Small intestine (tissue), 7 donors: ENCODE data around the gene PRKCE. TPM values are rescaled to one million over a fixed set of nuclear protein-coding genes. Genes with fewer than 3 reads are reported as not detected.

ENCODE experiments used
- DNase-seq, 2 donors: peaks; one replicate each; pipeline versions ENCODE4 v3.0.0 to v3.0.0-alpha.2; 2013
- FAIRE-seq: peaks from 2 replicates; lab custom pipeline; 2012; peaks lifted over from hg19 to GRCh38; lab: Jason Lieb, UNC
- H3K27ac ChIP-seq, 3 donors: one replicate each; pipeline ENCODE4 v1.5.1; 2013; ENCODE audit warnings: low read length in 2 of 3, mild to moderate bottlenecking in 2 of 3, control low read depth in 1 of 3, inconsistent platforms in 1 of 3, low read depth in 1 of 3, moderate library complexity in 1 of 3
- H3K27me3 ChIP-seq, 3 donors: one replicate each; pipeline ENCODE4 v1.6.1; 2013; ENCODE audit warnings: low read length in 3 of 3, inconsistent platforms in 1 of 3; ENCODE audit not compliant: control insufficient read depth in 3 of 3, insufficient read depth in 3 of 3
- H3K36me3 ChIP-seq, 3 donors: one replicate each; pipeline ENCODE4 v1.6.1; 2013; ENCODE audit warnings: low read length in 3 of 3, inconsistent platforms in 1 of 3, low read depth in 1 of 3, mild to moderate bottlenecking in 1 of 3, moderate library complexity in 1 of 3; ENCODE audit not compliant: control insufficient read depth in 3 of 3, insufficient read depth in 2 of 3
- H3K4me1 ChIP-seq, 3 donors: one replicate each; pipeline ENCODE4 v1.6.1; 2013; ENCODE audit warnings: low read length in 2 of 3, inconsistent platforms in 1 of 3, low read depth in 1 of 3, mild to moderate bottlenecking in 1 of 3, moderate library complexity in 1 of 3; ENCODE audit not compliant: control insufficient read depth in 3 of 3, insufficient read depth in 2 of 3
- H3K4me3 ChIP-seq, 3 donors: one replicate each; pipeline ENCODE4 v1.5.1; 2013; ENCODE audit warnings: low read length in 3 of 3, control low read depth in 1 of 3, inconsistent platforms in 1 of 3, low read depth in 1 of 3, mild to moderate bottlenecking in 1 of 3, moderate library complexity in 1 of 3
- H3K9me3 ChIP-seq, 2 donors: one replicate each; pipeline ENCODE4 v1.6.1; 2013; ENCODE audit warnings: low read depth in 1 of 2, low read length in 1 of 2; ENCODE audit not compliant: control insufficient read depth in 2 of 2, insufficient read depth in 1 of 2
- WGBS, 3 donors: extraction: QIAGEN DNeasy Blood & Tissue Kit; methylation state at CpG; one replicate each; pipeline ENCODE4 v1.1.7; 2013; 5-methylcytosine and 5-hydroxymethylcytosine counted together
- polyA plus RNA-seq, 4 donors: library from polyadenylated mRNA; stranded (reverse) in 3 of 4; unstranded in 1 of 4; fragments of 200-250 nt in 3 of 4; fragments of 120-200 nt in 1 of 4; gene quantifications; one replicate each; pipeline versions ENCODE4 v1.2.1 to v1.2.3, GENCODE V29; 2013
- donor health status: healthy with polysubstance abuse.
- donor health status: control.
- donor health status: control.
- donor health status: Bipolar disorder and iron deficiency.
- donor health status: healthy.

PRKCE gene
- polyA plus RNA-seq, 4 donors = 2.2 to 7.1 (median 5.4) TPM

DNA sequence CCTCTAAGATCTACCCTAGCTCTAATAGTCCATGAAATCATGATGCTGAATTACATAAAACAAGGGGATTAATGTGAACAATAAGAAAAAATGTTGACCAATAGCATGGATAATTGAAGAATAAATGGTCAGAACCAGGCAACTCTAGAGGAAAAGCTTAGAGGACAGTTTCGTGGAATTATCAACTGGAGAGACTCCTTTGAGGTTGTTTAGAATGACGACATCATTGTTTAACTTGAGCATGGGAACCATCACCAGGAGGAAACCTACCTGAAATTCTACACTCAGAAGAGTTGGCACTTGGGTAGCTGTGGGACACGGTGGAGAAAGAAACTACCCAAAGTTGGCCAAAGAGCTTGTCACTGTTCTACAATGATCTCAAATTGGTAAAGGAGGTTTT lies 466.5 kb downstream of the PRKCE start:
- no peak for FAIRE-seq
- no peak overlapping the region for H3K4me3 ChIP-seq
- no peaks in the 10 kb centered on the region for H3K9me3 ChIP-seq
- no peaks in the 10 kb centered on the region for H3K27me3 ChIP-seq
- DNase-seq = no peak
- WGBS, 3 donors = 89 to 94% (median 94%) methylated on average over 3 of the region's 3 CpGs
- H3K4me1 ChIP-seq = peaks cover 3 to 26% (median 10%) of the 10 kb centered on the region in 3 donors
- no peak overlapping the region for H3K27ac ChIP-seq
- peaks cover 0 to 5% (median 0%) of the 10 kb centered on the region in 3 donors for H3K36me3 ChIP-seq

DNA sequence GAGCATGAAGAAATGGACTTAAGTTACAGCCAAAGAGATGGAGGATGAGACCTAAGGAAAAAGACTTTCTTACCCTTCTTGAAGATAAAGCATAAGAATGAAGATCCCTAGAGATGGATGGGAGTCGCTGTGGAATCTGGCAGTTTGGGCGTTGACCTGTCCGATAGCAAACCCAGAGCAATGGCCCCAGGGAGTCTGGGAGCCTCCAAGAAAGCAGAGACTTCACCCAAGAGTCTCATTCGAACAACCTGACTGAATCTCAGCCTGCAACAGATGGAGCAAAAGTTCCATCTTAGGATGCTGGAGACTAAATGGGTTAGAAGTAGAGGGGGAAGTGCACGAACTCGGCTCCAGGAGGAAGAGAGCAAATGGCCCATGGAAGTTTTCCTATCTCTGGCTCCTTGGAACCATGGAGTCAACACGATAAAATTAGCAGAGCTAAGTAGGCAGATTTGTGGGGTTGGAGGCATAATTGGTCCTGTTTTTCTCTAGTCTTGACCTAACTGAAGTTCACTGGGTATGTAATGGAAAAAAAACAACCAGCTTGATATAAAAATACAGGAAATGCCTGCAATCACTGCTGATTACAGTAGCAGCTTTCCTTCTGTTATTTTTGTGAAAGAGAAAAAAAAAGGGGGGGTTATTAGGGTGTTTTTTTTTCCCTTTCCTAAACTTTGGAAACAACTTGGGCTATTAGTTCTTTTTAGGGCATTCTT lies 467.3 kb downstream of the PRKCE start:
- no peaks in the 10 kb centered on the region for H3K9me3 ChIP-seq
- peaks cover 0 to 2% (median 0%) of the 10 kb centered on the region in 3 donors for H3K36me3 ChIP-seq
- peak overlapping the region in 2 of 3 donors; percentile 20 to 68 for H3K27ac ChIP-seq
- H3K4me3 ChIP-seq = no peak overlapping the region
- 75 to 92% (median 82%) methylated on average over 7 of the region's 7 CpGs for WGBS, 3 donors
- DNase-seq (no peak), FAIRE-seq (no peak)
- H3K4me1 ChIP-seq = peaks cover 3 to 32% (median 10%) of the 10 kb centered on the region in 3 donors
- no peaks in the 10 kb centered on the region for H3K27me3 ChIP-seq

DNA sequence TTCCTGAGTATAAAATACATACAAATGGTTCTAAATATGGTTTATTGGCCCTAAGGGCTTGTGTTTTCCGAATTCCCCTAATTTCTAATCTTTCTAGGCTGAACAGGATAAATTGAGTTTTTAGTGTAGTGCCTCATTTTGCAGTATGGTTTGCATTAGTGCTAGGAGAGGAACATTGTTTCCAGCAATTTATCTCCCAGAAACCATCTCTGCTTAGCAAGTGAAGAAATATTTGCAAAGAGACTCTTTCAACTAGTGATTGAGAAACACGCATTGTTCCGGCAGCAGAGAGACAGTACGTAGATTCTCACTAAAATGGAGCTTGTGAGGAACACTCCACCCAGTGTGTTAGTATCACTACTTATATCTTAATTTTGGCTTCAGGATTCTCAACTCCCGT lies 468.0 kb downstream of the PRKCE start:
- no peaks in the 10 kb centered on the region for H3K27me3 ChIP-seq
- H3K9me3 ChIP-seq = no peaks in the 10 kb centered on the region
- no peak for DNase-seq
- H3K27ac ChIP-seq = peak overlapping the region in 1 of 3 donors; percentile 23
- 72 to 94% (median 86%) methylated on average over 5 of the region's 5 CpGs for WGBS, 3 donors
- peaks cover 0 to 2% (median 0%) of the 10 kb centered on the region in 3 donors for H3K36me3 ChIP-seq
- peaks cover 3 to 32% (median 10%) of the 10 kb centered on the region in 3 donors for H3K4me1 ChIP-seq
- FAIRE-seq = no peak
- no peak overlapping the region for H3K4me3 ChIP-seq

DNA sequence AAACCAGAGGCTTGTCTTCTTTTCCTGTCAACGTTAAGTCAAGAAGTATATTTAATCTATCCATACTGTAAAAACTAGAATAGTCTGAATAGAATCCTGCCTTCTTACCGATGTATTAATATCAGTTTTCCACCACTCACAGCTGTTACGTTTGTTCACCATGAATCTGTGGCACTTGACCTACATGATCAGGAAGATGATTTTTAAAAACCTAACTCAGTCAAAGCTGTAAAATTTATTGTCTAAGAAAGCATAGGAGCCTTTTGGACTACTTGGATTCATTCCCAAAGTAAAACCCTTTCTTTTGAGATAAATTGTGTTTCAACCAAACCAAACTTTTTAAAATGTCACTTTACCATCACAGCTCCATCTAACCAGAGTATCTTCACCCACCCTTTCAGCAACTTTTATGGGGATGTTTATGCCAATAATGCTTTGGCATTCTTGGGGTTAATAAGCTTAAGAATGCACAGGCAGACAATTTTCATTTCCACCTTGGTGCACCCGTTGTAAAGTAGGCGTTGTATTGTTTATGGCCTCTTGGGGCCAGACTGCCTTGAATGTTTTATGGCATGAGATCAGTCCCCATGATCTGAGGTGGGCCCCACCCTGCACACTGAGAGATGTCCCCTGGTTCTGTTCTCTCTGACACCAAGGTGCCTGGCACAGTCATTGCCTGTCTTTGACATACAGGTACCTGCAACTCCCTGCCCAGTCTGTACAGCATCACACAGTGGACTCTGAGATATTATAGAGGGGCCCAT lies 469.5 kb downstream of the PRKCE start:
- H3K36me3 ChIP-seq = no peaks in the 10 kb centered on the region
- WGBS, 3 donors = 19 to 42% (median 26%) methylated on average over 5 of the region's 5 CpGs
- peaks cover 3 to 32% (median 10%) of the 10 kb centered on the region in 3 donors for H3K4me1 ChIP-seq
- DNase-seq (peak; percentile 58 to 74), FAIRE-seq (no peak)
- H3K4me3 ChIP-seq = no peak overlapping the region
- no peaks in the 10 kb centered on the region for H3K27me3 ChIP-seq
- H3K27ac ChIP-seq = peak overlapping the region in 1 of 3 donors; percentile 17
- no peaks in the 10 kb centered on the region for H3K9me3 ChIP-seq

DNA sequence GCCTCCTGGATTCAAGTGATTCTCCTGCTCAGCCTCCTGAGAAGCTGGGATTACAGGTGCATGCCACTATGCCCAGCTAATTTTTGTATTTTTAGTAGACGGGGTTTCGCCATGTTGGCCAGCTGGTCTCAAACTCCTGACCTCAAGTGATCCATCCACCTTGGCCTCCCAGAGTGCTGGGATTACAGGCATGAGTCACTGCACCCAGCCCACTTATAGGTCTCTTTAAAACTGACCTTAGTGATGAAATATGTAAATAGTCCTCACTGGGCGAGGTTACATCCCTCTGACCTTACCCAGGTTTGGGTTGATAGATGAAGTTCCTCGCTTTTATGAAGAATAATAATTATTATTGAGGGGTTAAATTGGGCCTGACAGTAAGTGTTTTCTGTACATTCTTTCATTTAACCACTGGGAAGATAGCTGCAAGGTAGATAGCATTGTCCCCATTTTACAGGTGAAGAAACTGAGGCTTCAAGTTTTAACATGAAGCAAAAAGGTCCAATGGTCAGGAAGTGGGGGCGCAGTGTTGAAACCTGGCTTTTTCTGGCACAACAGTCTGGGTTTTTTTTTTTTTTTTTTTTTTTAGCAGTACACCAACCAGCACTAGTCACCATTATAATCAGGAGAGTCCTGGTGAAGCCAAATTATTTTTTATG lies 471.0 kb downstream of the PRKCE start:
- WGBS, 3 donors = 86 to 93% (median 89%) methylated on average over 5 of the region's 5 CpGs
- peaks cover 3 to 32% (median 10%) of the 10 kb centered on the region in 3 donors for H3K4me1 ChIP-seq
- no peaks in the 10 kb centered on the region for H3K36me3 ChIP-seq
- no peak overlapping the region for H3K4me3 ChIP-seq
- H3K27ac ChIP-seq = peak overlapping the region in 1 of 3 donors; percentile 1
- no peak for FAIRE-seq
- DNase-seq = no peak
- no peaks in the 10 kb centered on the region for H3K9me3 ChIP-seq
- H3K27me3 ChIP-seq = no peaks in the 10 kb centered on the region

DNA sequence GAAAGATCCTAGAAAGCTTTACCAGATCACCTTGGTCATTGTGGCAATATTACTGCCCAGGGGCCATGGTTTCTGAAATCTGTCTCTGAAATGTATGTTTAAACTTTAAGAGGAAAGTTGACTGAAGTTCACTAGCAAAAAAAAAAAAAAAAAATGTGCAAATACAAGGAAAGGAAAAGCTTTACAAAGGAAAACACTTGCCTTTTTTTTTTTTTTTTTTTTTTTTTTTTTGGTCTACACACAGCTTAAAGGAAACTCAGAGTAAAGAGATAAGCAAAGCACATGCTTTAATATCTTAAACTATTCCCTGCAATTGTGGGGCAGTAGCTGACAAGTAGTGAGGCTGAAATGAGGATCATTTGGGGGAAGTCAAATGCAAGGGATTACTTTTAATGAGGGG lies 471.5 kb downstream of the PRKCE start:
- no peaks in the 10 kb centered on the region for H3K27me3 ChIP-seq
- peaks cover 0 to 3% (median 0%) of the 10 kb centered on the region in 3 donors for H3K36me3 ChIP-seq
- H3K9me3 ChIP-seq = no peaks in the 10 kb centered on the region
- no peak overlapping the region for H3K4me3 ChIP-seq
- FAIRE-seq (no peak), DNase-seq (peak in 1 of 2 donors; percentile 59)
- H3K27ac ChIP-seq = peak overlapping the region in 1 of 3 donors; percentile 20
- H3K4me1 ChIP-seq = peaks cover 3 to 32% (median 10%) of the 10 kb centered on the region in 3 donors

DNA sequence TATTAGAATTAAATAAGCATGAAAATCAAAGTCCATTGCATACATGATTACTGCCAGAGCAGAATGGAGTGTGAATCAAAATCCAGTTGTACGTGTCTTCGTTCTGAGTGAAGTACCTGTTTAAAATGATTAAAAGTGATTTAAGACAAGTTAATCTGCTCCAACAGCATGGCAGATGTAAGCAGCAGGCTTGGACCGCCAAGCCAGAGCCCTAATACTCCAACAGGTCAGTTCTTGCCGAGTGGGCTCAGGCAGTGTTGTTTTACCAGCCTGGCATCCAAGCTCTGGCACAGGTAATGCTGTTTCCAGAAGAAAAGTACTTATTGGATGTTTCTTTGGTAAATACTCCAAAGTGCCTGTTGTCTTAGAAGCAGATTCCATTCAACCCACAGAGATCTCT lies 474.3 kb downstream of the PRKCE start:
- H3K27ac ChIP-seq = no peak overlapping the region
- peaks cover 3 to 26% (median 7%) of the 10 kb centered on the region in 3 donors for H3K4me1 ChIP-seq
- FAIRE-seq (no peak), DNase-seq (no peak)
- H3K27me3 ChIP-seq = no peaks in the 10 kb centered on the region
- 72 to 84% (median 83%) methylated on average over 4 of the region's 4 CpGs for WGBS, 3 donors
- peaks cover 0 to 4% (median 3%) of the 10 kb centered on the region in 3 donors for H3K36me3 ChIP-seq
- no peak overlapping the region for H3K4me3 ChIP-seq
- no peaks in the 10 kb centered on the region for H3K9me3 ChIP-seq

DNA sequence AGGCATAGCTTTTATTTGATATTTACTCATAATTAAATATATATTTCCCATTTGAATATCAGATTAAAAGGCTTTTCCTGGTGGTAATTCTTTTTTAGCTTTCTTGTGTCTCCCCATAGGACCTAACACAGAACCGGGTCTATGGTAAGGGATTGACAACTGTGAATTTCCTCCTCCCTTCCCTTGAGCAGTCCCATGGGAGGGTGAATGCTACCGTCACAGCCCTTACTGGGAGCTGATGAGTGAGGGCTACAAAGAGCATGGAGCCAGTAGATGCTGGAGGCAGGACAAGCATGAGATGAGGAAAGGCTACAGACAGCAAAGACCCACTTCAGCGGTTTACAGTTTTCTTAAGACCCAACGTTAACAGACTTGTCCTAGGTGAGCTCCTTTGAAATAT lies 475.1 kb downstream of the PRKCE start:
- DNase-seq (no peak), FAIRE-seq (no peak)
- H3K27me3 ChIP-seq = no peaks in the 10 kb centered on the region
- H3K9me3 ChIP-seq = no peaks in the 10 kb centered on the region
- peaks cover 0 to 18% (median under 1%) of the 10 kb centered on the region in 3 donors for H3K4me1 ChIP-seq
- H3K36me3 ChIP-seq = peaks cover 0 to 4% (median 3%) of the 10 kb centered on the region in 3 donors
- peak overlapping the region in 1 of 3 donors; percentile 22 for H3K27ac ChIP-seq
- WGBS, 3 donors = 85 to 91% (median 91%) methylated on average over 4 of the region's 4 CpGs
- no peak overlapping the region for H3K4me3 ChIP-seq
